H54 (cell line): Measurements from ENCODE around the gene PACS1.

ENCODE experiments used
- DNase-seq: peaks from one replicate; pipeline ENCODE4 v3.0.0; 2011; ENCODE audit warnings: low spot score, mixed read lengths; ENCODE audit not compliant: insufficient read length
- FAIRE-seq: peaks from 3 replicates; lab custom pipeline; 2011; peaks lifted over from hg19 to GRCh38; lab: Jason Lieb, UNC
- POLR2A ChIP-seq: IDR thresholded peaks from 2 replicates; pipeline ENCODE4 v1.6.1; 2011; ENCODE audit warnings: low read depth, mild to moderate bottlenecking, low read length

The PACS1 gene

GRCh38 chr11:66222358-66223149, 152.5 kb downstream of the PACS1 start:
- no peak for FAIRE-seq
- DNase-seq = peak; percentile 89
- TF ChIP-seq POLR2A = no peak

- FAIRE-seq (no peak), DNase-seq (no peak)
- TF ChIP-seq POLR2A = no peak
These were observed 154.3 kb downstream of the PACS1 start for GRCh38 chr11:66224226-66224855.

GRCh38 chr11:66225066-66225465, 155.0 kb downstream of the PACS1 start:
- FAIRE-seq (no peak), DNase-seq (no peak)
- TF ChIP-seq POLR2A = no peak

GRCh38 chr11:66226101-66226500, 156.0 kb downstream of the PACS1 start:
- FAIRE-seq = no peak
- DNase-seq = no peak
- no peak for TF ChIP-seq POLR2A

GRCh38 chr11:66227700-66228099, 157.6 kb downstream of the PACS1 start:
- DNase-seq (no peak), FAIRE-seq (no peak)
- no peak for TF ChIP-seq POLR2A

GRCh38 chr11:66228521-66228920, 158.4 kb downstream of the PACS1 start:
- no peak for DNase-seq
- no peak for TF ChIP-seq POLR2A
- no peak for FAIRE-seq

GRCh38 chr11:66230156-66230555, 160.1 kb downstream of the PACS1 start:
- FAIRE-seq = no peak
- no peak for DNase-seq
- TF ChIP-seq POLR2A = no peak

- TF ChIP-seq POLR2A = no peak
- FAIRE-seq (no peak), DNase-seq (no peak)
These were observed 160.9 kb downstream of the PACS1 start for GRCh38 chr11:66230978-66231377.

- TF ChIP-seq POLR2A = no peak
- FAIRE-seq = no peak
These were observed 161.5 kb downstream of the PACS1 start for GRCh38 chr11:66231561-66231960.

GRCh38 chr11:66232769-66233168, 162.7 kb downstream of the PACS1 start:
- FAIRE-seq = no peak
- no peak for TF ChIP-seq POLR2A

More at GRCh38 chr11:66231561-66231960, 161.5 kb downstream of the PACS1 start:
- no peak for DNase-seq

GRCh38 chr11:66233301-66233700, 163.2 kb downstream of the PACS1 start:
- DNase-seq = no peak
- FAIRE-seq = no peak
- TF ChIP-seq POLR2A = no peak

More at GRCh38 chr11:66232769-66233168, 162.7 kb downstream of the PACS1 start:
- DNase-seq = no peak

GRCh38 chr11:66235141-66235540, 165.1 kb downstream of the PACS1 start:
- DNase-seq (no peak), FAIRE-seq (no peak)
- TF ChIP-seq POLR2A = no peak

GRCh38 chr11:66237867-66238266, 167.8 kb downstream of the PACS1 start:
- no peak for FAIRE-seq
- no peak for TF ChIP-seq POLR2A
- DNase-seq = no peak

GRCh38 chr11:66238786-66239413, 168.8 kb downstream of the PACS1 start:
- FAIRE-seq (no peak), DNase-seq (no peak)
- TF ChIP-seq POLR2A = no peak
